Effector memory CD8-positive, alpha-beta T cell (primary cell): ENCODE measurements around the gene REG1B.

ENCODE experiments used
- ATAC-seq: fragments of 150-1000 bp; cut with Tn5 transposase; replicated peaks from 2 replicates; pipeline ENCODE4 v1.10.0; 2021; ENCODE audit warnings: mild to moderate bottlenecking, moderate library complexity
- DNase-seq, 3 experiments: peaks; one replicate each; pipeline ENCODE4 v3.0.0; 2021
- H3K27ac Mint-ChIP-seq, 2 donors: one replicate each; pipeline ENCODE4 v1.8.0; 2022; ENCODE audit warnings: mild to moderate bottlenecking in 2 of 2, mixed read lengths in 2 of 2, moderate library complexity in 2 of 2
- H3K27me3 Mint-ChIP-seq, 2 donors: one replicate each; pipeline ENCODE4 v1.8.0; 2022; ENCODE audit warnings: mixed read lengths in 2 of 2
- H3K36me3 Mint-ChIP-seq: one replicate; pipeline ENCODE4 v1.8.0; 2022; ENCODE audit warnings: mild to moderate bottlenecking, moderate library complexity, mixed read lengths; ENCODE audit not compliant: insufficient read depth
- H3K4me1 Mint-ChIP-seq, 2 donors: one replicate each; pipeline ENCODE4 v1.8.0; 2022; ENCODE audit warnings: low read depth in 2 of 2, mixed read lengths in 2 of 2
- H3K4me3 Mint-ChIP-seq, 2 donors: one replicate each; pipeline ENCODE4 v1.8.0; 2022; ENCODE audit warnings: mild to moderate bottlenecking in 2 of 2, mixed read lengths in 2 of 2, moderate library complexity in 2 of 2
- H3K9me3 Mint-ChIP-seq, 2 donors: one replicate each; pipeline ENCODE4 v1.8.0; 2022; ENCODE audit warnings: mixed read lengths in 2 of 2
- total RNA-seq, 9 experiments: gene quantifications; one replicate each; lab custom pipeline; 2026; lab: John Stamatoyannopoulos, UW

Gene REG1B, protein sequence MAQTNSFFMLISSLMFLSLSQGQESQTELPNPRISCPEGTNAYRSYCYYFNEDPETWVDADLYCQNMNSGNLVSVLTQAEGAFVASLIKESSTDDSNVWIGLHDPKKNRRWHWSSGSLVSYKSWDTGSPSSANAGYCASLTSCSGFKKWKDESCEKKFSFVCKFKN
- total RNA-seq = 0 reads per million in 9 experiments

DNA sequence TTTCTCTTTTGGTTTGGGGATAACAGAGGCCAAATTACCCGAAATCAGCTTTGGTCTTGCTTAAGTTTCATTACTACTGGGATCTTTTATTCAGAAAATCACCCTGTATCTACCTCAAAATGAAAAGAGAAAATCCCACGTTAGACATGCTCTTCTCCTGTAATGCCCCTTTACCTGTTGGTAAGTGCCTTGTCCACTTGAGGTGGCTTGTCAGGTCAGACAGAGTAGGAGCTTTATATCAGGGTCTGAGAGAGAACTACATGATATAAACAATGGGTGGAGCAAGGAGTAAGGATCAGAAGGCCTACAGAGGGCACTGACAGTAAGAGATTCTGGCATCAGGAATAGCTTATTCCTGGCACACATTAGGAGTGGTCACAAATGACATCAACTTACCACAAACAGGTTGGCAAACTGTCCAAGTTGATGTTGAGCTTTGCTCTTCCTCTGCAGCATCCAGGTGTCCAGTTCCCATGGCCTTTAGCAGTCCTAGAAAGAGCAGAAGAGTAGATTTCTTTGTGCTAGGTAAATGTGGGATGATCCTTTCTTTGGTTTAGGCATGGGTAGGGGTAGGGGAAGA, at the start of gene REG1B:
Gene REG1B, minus strand, starts transcription at position 209 of the 580 bp plus-strand sequence. CDS start 381 bp downstream, outside the sequence.
- Mint-ChIP-seq H3K4me3 (no peak within 1 kb of the TSS), H3K36me3 (no peaks in the 10 kb centered on the region), H3K9me3 (peaks cover 10 to 28% of the 10 kb centered on the region in 2 donors), H3K27me3 (no peaks in the 10 kb centered on the region), H3K4me1 (no peaks in the 10 kb centered on the region), H3K27ac (no peak within 1 kb of the TSS)
- ATAC-seq (no peak), DNase-seq (no peak)

DNA sequence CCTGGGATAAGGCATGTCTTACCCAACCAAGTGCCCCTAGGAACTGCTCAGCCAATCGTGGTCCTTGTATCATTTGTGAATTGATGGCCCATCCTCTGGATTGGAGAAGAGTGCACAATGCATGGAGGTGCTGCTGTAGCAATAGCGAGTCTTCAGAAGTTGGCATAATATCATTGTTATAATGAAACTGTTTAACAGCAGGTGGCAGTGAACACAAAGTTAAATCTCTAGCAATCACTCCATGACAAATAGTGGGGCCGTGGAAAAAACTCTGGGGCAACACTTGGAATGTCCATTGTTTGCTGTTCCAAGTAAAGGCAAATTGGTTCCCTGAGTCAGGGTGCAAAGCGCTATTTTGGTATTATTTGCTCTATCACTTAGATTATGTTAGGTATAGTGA, 43.9 kb upstream of the REG1B start:
- Mint-ChIP-seq H3K27ac (no peak overlapping the region), H3K27me3 (no peaks in the 10 kb centered on the region), H3K4me1 (no peaks in the 10 kb centered on the region), H3K4me3 (no peak overlapping the region), H3K36me3 (no peaks in the 10 kb centered on the region), H3K9me3 (peaks cover 2 to 17% of the 10 kb centered on the region in 2 donors)
- ATAC-seq (no peak), DNase-seq (no peak)

DNA sequence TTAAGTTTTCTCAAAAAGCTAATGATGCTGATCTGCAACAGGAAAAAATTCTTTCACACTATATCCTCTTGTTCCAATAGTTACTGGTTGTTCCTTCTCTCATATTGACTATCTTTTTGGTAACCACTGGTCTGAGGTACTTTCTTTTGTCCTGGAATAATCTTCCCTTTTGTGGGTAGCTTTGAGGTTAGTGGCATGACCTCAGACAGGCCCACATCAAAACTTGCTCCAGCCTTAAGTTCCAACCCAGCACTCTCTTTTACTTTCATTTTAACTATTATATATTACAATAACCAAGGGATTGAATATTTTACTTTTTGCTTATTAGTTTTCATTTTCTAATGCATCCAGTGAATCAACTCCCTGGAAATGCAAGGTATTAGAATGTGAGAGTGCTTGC, 42.0 kb upstream of the REG1B start:
- peaks cover 0 to 17% of the 10 kb centered on the region in 2 donors for H3K9me3 Mint-ChIP-seq
- H3K4me1 Mint-ChIP-seq = no peaks in the 10 kb centered on the region
- no peak overlapping the region for H3K4me3 Mint-ChIP-seq

DNA sequence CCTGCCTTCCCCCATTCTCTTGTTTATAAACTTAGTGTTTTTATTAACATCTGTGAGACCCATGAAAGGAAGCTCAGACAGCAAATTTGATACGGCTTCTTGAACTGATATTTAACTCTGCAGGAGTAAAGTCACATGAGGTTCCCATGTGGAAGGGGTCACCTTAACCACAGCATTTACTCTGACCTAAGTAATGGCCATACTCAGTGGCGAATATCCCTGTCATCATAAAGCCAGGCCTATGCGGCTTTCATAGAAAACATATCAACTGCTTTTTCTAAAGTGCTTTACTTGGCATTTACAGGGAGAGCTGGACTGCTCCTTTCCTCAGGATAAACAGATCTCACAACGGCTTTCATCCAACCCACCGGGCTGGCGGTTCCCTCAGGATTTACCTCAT, 41.5 kb upstream of the REG1B start:
- Mint-ChIP-seq H3K4me1 (no peaks in the 10 kb centered on the region), H3K27ac (no peak overlapping the region), H3K9me3 (peaks cover 0 to 16% of the 10 kb centered on the region in 2 donors), H3K4me3 (no peak overlapping the region), H3K27me3 (no peaks in the 10 kb centered on the region), H3K36me3 (no peaks in the 10 kb centered on the region)
- no peak for ATAC-seq
- no peak for DNase-seq

More for the DNA sequence above, 42.0 kb upstream of the REG1B start:
- Mint-ChIP-seq H3K27me3 (no peaks in the 10 kb centered on the region), H3K27ac (no peak overlapping the region), H3K36me3 (no peaks in the 10 kb centered on the region)
- ATAC-seq = no peak
- no peak for DNase-seq

DNA sequence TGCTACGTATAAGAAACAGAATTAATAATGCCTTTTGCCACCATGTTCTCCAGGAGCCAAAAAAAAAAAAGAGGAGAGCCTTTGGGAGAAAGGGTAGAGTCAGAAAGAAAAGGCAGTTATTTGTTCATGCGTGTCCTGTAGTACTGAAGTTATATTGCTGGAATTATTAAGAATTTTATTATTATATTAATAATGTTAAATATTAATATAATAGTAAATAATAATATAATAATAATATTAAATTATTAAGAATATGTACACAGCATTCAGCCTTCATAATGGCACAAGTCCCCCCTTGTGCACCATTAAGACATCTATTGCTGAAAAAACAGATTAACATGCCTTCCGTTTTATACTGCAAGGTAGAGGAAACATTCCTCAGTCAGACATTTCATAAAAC, 40.6 kb upstream of the REG1B start:
- DNase-seq = no peak
- ATAC-seq = no peak
- Mint-ChIP-seq H3K27ac (no peak overlapping the region), H3K4me3 (no peak overlapping the region), H3K4me1 (no peaks in the 10 kb centered on the region), H3K9me3 (peaks cover 0 to 12% of the 10 kb centered on the region in 2 donors), H3K36me3 (no peaks in the 10 kb centered on the region), H3K27me3 (no peaks in the 10 kb centered on the region)

DNA sequence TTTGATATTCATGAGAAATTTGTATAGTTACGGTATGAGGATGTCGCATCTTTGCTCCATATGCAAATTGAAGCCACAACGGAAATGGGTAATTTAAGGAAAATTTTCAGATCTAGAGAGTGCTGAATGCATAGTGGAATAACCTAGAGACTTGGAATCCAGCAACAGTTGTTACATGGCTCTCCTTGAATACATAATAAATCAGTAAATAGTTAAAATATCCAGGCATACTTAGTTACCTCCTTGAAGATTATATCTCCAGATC, 37.9 kb upstream of the REG1B start:
- no peak for ATAC-seq

DNA sequence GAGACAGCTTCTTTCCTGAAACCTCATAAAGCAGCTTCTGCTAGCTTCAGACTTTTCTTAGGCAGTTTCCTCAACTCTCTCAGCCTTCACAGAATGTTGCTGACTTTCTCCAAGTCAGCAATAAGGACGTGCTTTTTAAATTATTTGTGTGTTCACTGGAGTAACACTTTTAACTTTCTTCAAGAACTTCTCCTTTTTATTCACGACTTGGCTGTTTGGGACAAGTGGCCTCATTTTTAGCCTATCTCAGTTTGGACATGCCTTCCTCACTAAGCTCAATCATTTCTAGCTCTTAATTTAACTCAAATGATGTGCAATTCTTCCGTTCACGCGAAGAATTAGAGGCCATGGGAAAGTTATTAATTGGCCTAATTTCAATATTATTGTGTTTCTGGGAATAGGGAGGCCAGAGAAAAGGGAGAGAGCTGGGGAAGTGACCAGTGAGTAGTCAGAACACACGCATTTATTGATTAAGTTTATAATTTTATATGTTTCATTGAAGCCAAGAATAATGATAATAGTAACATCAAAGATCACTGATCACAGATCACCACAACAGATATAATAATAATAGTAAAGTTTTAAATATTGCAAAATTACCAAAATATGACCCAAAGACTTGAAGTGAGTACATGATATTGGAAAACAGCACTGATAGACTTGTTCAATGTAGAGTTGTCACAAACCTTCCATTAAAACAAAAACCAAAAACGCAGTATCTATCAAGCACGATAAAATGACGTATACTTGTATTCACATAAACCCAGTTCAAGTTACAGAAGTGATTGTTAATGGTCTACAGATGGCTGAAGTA, 37.3 kb upstream of the REG1B start:
- H3K4me1 Mint-ChIP-seq = no peaks in the 10 kb centered on the region
- no peaks in the 10 kb centered on the region for H3K27me3 Mint-ChIP-seq

More for the DNA sequence above, 37.9 kb upstream of the REG1B start:
- Mint-ChIP-seq H3K36me3 (no peaks in the 10 kb centered on the region), H3K27me3 (no peaks in the 10 kb centered on the region), H3K4me3 (no peak overlapping the region), H3K27ac (no peak overlapping the region), H3K9me3 (peaks cover 6 to 21% of the 10 kb centered on the region in 2 donors), H3K4me1 (no peaks in the 10 kb centered on the region)
- DNase-seq = no peak

DNA sequence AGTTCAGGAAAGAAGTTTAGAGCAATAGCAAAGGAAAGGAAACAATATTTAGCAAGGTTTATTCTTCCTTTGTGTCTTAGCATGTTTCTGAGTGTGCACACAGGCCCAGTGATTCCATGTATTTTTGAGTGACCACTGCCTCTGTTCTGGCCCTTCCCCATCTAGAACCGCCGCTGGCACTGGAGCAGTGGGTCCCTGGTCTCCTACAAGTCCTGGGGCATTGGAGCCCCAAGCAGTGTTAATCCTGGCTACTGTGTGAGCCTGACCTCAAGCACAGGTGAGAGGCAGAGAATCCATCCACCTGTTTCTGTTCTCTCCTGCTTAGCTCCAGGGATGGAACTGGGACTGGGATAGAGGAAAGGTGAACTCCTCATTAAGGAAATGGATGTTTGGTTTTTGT, 34.9 kb upstream of the REG1B start:
- H3K36me3 Mint-ChIP-seq = no peaks in the 10 kb centered on the region
- H3K9me3 Mint-ChIP-seq = peaks cover 2 to 22% of the 10 kb centered on the region in 2 donors
- DNase-seq (no peak), ATAC-seq (no peak)
- H3K27ac Mint-ChIP-seq = no peak overlapping the region
- H3K27me3 Mint-ChIP-seq = no peaks in the 10 kb centered on the region
- H3K4me3 Mint-ChIP-seq = no peak overlapping the region
- H3K4me1 Mint-ChIP-seq = no peaks in the 10 kb centered on the region

More for the DNA sequence above, 37.3 kb upstream of the REG1B start:
- no peak overlapping the region for H3K27ac Mint-ChIP-seq
- H3K36me3 Mint-ChIP-seq = no peaks in the 10 kb centered on the region
- H3K4me3 Mint-ChIP-seq = no peak overlapping the region
- no peak for DNase-seq
- no peak for ATAC-seq
- peaks cover 6 to 22% of the 10 kb centered on the region in 2 donors for H3K9me3 Mint-ChIP-seq

DNA sequence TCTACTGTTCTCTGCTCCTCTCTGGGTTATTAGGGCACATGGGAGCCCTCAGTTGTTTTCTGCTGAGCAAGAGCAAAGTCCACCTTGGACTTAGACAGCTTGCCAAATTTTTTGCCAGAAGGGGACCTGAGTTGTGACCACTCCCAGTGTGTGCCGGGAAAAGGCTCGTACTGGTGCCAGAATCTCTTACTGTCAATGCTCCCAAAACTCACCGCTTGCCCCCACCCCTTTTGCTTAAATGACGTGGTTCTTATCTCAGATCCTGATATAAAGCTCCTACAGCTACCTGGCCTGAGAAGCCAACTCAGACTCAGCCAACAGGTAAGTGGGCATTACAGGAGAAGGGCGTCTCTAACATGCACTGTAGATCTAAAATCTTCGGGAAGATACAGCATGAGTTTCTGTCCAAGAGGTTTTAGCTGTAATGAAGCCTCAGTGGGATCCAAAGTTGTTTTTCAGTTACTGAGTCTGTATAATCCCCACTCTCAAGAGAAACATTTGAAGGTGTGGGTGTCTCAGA, 32.5 kb upstream of the REG1B start, which contains the start of gene REG1A:
Gene REG1A, plus strand, starts transcription at position 295 of the 520 bp plus-strand sequence. CDS start 374 bp downstream, outside the sequence.
- H3K9me3 Mint-ChIP-seq = peaks cover 4 to 29% of the 10 kb centered on the region in 2 donors
- no peak within 1 kb of the TSS for H3K27ac Mint-ChIP-seq
- no peaks in the 10 kb centered on the region for H3K36me3 Mint-ChIP-seq
- DNase-seq (no peak), ATAC-seq (no peak)
- no peaks in the 10 kb centered on the region for H3K27me3 Mint-ChIP-seq
- H3K4me3 Mint-ChIP-seq = no peak within 1 kb of the TSS
- H3K4me1 Mint-ChIP-seq = no peaks in the 10 kb centered on the region

DNA sequence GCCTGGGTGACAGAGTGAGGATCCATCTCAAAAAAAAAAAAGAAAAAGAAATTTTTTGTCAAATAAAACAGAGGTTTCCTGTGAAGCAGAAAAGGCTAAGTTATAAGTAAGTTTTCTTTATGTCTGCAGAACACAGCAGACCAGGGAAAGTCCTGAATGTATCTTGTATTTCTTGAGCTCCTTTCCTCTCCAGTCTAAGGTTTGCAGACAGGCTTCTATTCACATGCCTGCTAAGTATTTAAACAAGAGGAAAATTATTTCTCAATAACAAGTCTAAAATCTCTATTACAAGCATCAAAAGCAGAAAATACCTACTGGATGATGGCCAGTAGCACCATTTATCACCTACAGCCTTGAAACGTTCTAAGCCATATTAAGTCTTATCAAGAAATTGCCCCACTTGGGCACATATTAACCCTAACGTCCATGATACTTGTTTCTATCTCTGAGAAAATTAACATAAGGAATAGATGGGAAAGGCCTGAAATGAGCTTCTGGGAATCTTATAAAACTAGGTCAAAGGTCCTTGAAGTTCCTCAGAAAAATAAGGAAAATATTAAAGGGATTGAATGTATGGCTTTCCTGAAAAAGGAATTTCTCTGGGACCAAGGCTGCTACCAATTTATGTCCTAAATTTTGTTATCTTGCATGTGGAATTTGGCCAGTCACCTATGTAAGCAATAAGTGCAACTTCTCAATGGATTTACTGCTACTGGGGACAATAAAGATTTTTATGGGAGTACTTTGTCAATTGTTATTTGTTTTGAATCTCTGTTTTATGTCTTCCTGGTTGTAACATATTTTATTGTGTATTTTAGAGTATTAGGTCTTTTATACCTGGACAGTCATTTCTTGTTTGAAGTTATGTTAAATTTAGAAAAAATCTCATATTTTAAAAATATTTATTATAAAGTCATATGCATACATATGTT, 29.5 kb upstream of the REG1B start:
- no peak for ATAC-seq
- H3K9me3 Mint-ChIP-seq = peaks cover 6 to 41% of the 10 kb centered on the region in 2 donors
- H3K4me3 Mint-ChIP-seq = no peak overlapping the region
- no peaks in the 10 kb centered on the region for H3K27me3 Mint-ChIP-seq
- DNase-seq = no peak
- no peaks in the 10 kb centered on the region for H3K36me3 Mint-ChIP-seq
- no peak overlapping the region for H3K27ac Mint-ChIP-seq
- H3K4me1 Mint-ChIP-seq = no peaks in the 10 kb centered on the region

DNA sequence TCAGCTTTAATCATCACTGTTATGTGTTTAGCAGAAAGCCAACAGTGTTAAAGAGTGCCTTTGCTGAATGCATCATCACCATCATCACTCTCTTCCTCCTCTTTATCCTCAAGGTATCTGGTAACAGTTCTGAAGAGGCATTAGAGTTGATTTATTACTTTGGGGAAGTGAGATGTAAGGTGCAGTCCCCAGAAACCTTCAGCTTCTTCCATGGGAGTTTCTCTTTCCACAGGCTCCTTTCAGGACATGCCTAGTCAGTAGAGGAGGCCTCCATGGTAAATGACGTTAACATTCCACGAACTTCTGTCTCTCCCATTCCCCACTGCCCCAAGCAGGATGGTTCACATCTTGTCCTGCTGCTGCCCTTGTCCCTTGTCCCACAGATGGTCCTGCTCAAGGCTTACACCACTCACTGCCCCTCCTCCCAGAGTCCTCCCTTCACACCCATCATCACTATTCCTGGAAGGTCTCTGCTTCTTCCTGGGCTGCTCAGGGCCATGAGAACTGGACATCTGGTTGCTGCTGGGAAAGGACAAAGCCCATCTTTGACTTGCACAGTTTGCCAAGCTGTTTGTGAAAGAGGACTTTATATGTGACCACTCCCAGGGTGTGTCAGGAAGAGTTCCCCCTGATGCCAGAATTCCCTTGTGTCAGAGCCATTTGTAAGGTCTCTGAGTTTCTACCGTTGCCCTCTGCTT, 27.2 kb upstream of the REG1B start:
- Mint-ChIP-seq H3K27ac (no peak overlapping the region), H3K27me3 (no peaks in the 10 kb centered on the region), H3K4me3 (no peak overlapping the region), H3K9me3 (peaks cover 6 to 32% of the 10 kb centered on the region in 2 donors), H3K4me1 (no peaks in the 10 kb centered on the region), H3K36me3 (no peaks in the 10 kb centered on the region)
- DNase-seq = no peak
- ATAC-seq = no peak

DNA sequence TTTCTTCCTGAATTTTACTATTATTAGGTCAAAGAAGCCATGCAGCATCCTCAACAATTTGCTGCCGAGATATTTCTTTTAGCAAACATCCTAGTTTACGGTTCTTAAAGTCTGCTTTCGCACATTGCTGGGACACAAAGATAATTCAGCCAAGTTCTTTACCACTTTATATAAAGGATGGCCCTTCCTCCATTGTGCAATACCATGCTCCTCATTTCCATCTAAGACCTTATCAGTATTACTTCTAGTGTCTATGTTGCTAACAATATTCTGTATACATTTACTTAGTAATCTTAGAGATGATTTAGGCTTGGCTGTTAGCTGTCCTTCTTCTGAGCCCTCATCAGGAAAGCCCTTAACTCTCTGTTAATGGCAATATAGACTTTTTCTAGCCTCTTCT, 24.5 kb upstream of the REG1B start:
- peaks cover 6 to 34% of the 10 kb centered on the region in 2 donors for H3K9me3 Mint-ChIP-seq
- DNase-seq = no peak
- no peaks in the 10 kb centered on the region for H3K27me3 Mint-ChIP-seq
- ATAC-seq = no peak
- H3K27ac Mint-ChIP-seq = no peak overlapping the region
- H3K36me3 Mint-ChIP-seq = no peaks in the 10 kb centered on the region
- no peaks in the 10 kb centered on the region for H3K4me1 Mint-ChIP-seq
- no peak overlapping the region for H3K4me3 Mint-ChIP-seq
